HG03095 (cell line): ENCODE measurements around the gene TSGA10IP.

Source experiments
- ATAC-seq: cut with Tn5 transposase; IDR thresholded peaks from one replicate; pipeline ENCODE4 v1.9.1; 2021; ENCODE audit warnings: moderate library complexity; ENCODE audit not compliant: unreplicated experiment

Gene TSGA10IP

GRCh38 chr11:66003291-66003690, 58.0 kb downstream of the TSGA10IP start:
- ATAC-seq, result no peak

- no peak for ATAC-seq
These were observed 58.9 kb downstream of the TSGA10IP start for GRCh38 chr11:66004186-66004585.

- ATAC-seq, result no peak
These were observed 61.0 kb downstream of the TSGA10IP start for GRCh38 chr11:66006134-66006890.

GRCh38 chr11:66006891-66007176, 61.6 kb downstream of the TSGA10IP start:
- ATAC-seq, result no peak

DNA sequence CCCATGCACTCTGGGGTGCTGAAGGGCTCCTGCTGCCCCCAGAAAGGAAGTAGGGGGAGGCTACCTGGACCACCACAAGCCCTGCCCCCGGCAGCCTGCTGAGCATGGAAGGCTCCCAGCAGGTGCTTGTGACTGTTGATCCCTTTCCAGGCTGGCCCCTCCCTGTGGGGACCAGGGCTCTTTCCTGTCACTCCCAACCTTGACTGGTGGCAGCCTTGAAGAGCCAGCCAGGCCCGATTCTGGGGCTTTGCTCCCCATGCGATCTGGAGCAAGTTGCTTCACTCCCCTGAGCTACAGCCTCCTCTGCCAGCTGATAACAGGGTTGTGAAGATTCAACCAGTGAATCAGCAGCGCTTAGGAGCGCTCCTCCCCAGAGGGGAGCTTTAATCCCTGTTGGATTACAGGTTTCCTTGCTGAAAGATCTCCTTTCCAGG, 61.9 kb downstream of the TSGA10IP start:
- no peak for ATAC-seq

DNA sequence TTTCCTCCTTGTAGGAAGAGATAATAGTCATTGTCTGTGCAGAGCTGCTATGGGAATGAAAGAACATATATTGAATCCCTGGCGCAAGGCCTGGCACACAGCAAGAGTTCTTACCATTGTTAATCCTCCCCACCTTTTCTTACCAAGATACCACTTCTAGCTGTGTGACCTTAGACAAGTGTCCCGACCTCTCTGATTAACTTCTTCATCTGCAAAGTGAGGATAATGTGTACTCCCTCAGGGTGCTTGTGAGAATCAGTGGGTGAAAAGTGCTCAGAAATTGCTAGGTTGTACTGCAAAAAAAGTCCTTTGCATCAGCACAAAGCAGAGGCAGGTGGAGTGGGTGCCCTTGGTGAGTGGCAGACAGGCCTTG, 62.8 kb downstream of the TSGA10IP start:
- no peak for ATAC-seq

DNA sequence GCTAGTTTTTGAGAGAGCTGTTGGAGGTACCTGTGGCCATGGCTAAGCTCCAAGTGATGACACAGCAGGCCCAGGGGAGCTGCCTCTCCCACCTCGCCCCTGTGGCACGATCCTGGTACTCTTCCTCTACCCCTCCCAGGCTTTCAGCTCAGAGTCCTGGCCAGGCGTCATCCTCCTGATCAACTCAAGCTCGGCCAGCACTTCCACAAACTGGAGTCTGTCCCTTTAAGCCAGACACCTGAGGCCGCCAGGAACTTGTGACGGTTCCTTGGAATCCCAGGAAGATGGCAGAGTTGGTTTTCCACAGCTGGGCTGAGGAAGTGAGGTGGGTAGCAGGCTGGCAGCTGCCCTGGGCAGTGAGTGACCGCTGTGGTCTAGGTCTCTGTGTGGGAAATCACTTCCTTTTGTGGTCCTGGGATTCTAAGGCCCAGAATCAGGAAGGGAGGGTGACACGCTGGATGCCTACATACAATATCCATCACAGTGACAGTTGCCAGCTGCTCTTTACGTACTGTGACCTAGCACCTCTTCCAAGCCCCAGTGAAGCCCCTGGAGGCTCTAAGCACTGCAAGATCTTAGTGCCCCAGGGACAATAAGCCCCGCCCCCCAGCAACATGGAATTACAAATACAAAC, 63.3 kb downstream of the TSGA10IP start:
- no peak for ATAC-seq
